Cardiac fibroblast (primary cell): Measurements from ENCODE around the gene CTNNAL1.
A peak's percentile ranks its signal among the peaks of the same experiment; 100 is the strongest.

Source experiments
- DNase-seq, 2 donors: peaks; one replicate each; pipeline versions ENCODE4 v3.0.0 to v3.0.0-alpha.2; 2010; ENCODE audit warnings: low read depth in 2 of 2
- H3K4me3 ChIP-seq, 2 donors: replicated peaks in 1 of 2; 1 replicate in 1 of 2; 2 replicates in 1 of 2; pipeline ENCODE4 v1.5.1; 2011; ENCODE audit warnings: low read depth in 2 of 2, low read length in 2 of 2, mild to moderate bottlenecking in 2 of 2, moderate library complexity in 1 of 2
- CTCF ChIP-seq: IDR thresholded peaks from one replicate; pipeline ENCODE4 v1.5.1; 2011; ENCODE audit warnings: low read depth, mild to moderate bottlenecking, low read length, inconsistent platforms

The CTNNAL1 gene

DNA sequence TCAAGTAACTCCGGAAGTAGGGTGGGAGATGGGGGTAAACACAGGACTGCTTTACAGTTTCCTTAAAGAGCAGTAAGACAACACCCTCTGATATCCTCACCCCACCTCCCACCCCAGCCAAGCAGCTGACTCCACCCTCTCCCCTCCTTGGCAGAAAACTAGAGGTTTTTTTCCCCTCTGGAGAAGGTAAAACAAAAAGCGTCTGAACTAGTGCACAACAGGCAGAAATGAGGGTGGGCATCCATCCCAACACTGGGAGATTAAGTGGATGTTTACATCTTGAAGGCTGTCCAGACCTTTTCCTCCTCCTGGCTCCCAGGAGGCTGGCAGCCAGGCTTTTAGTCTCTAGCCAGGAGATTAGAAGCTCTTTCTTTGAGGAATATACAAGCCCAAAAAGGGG lies 13.9 kb upstream of the CTNNAL1 start:
- peak in 1 of 2 donors; percentile 75 for DNase-seq
- TF ChIP-seq CTCF: no peak
- no peak overlapping the region for H3K4me3 ChIP-seq

GRCh38 chr9:109026306-109026705 lies 13.0 kb upstream of the CTNNAL1 start:
- no peak for TF ChIP-seq CTCF
- no peak overlapping the region for H3K4me3 ChIP-seq
- no peak for DNase-seq

DNA sequence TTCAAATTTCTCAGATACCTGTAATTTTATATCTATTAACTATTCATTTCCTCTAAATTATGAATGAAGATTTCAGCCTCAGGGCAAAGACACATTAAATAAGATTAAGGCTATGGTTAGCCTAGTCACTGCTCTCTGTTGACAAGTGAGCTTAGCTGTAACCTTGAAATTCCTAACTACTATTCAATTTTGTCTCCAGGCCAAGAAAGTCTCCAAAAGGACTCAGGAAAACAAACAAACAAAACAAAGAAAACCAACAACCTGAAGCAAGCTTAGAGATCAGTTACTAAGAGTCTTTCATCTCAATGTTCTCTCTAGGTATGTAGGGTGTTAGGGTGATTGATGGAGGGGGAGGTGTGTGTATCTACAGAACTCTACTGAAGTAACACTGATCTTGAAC lies 9.6 kb upstream of the CTNNAL1 start:
- no peak for DNase-seq
- H3K4me3 ChIP-seq: no peak overlapping the region
- TF ChIP-seq CTCF: no peak

DNA sequence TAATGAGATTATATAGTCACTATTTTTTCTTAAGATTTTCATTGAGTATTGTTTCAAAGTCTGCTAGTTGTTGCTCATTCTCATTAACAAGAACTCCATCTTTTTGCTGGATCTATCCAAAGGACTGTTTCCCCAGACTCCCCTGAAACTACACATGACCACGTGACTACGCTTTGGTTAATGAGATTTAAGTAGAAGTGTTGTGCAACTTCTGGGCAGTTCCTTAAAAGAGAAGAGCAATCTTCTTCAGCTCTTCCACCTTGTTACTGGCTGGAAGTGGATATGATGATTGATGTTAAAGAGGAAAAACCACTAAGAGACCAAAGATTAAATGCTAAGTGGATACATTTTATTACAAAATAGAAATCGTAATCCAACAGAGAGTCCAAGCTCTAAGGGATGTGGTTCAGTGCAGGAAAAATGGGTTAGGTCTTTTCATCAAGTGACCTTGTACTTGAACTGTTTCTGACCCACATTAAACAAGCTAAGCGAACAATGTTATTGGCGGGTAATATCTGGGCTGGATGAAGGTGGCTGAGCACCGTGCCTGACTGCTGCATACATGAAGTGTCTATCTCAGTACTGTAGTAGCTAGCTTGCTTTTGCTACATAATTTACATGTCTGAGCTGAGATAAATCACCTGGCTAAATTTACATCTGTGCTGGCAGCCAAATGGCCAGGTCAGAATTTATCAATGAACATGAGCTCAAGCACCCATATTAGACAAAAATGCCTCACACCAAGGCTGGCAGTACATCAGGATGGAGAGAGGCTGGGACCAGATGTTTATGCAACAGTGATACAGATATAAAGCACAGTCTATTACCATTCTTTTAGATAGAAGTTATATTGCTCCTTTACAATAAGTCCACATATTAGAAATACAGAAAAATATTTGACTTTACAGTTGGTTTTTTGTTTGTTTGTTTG lies 7.5 kb upstream of the CTNNAL1 start:
- no peak for DNase-seq
- no peak for TF ChIP-seq CTCF

DNA sequence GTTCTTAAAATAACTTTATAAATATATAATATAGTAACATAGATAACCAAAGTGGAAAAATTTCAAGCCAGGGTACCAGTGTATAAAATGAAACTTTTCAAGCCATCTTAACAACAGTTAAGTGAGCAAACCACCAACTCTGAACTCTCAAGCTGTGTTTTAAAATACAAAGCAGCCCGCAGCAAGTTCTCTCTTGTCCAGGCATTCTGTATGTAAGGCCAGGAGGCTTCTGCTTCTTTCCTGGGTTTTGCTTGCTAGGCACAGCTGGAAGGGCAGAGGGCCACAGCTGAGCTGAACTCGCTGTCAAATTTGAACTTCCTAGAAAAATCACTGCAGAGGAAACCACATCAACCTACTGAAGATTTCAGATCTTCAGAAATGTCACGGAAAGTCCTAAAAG lies 6.8 kb upstream of the CTNNAL1 start:
- DNase-seq: no peak
- TF ChIP-seq CTCF: no peak
- H3K4me3 ChIP-seq: no peak overlapping the region

More for the DNA sequence above, 7.5 kb upstream of the CTNNAL1 start:
- H3K4me3 ChIP-seq: no peak overlapping the region

DNA sequence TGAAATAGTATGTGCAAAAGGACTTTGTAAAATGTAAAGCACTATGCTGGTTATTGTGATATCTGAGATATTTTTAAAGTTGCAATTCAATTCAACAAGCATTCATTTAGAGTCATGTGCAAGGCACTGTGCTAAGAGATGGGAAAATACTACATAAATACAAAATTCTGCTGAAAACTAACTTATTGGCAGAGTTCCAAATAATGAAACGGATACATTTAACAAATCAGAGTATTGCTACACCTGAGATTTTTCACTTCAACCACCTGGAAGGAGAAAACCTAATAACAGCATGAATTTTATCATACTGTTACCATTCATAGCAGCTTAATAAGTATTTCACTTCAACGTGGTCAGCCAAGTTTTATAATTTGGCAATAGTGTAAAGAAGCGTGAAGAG lies 6.1 kb upstream of the CTNNAL1 start:
- no peak for DNase-seq
- no peak overlapping the region for H3K4me3 ChIP-seq
- no peak for TF ChIP-seq CTCF

DNA sequence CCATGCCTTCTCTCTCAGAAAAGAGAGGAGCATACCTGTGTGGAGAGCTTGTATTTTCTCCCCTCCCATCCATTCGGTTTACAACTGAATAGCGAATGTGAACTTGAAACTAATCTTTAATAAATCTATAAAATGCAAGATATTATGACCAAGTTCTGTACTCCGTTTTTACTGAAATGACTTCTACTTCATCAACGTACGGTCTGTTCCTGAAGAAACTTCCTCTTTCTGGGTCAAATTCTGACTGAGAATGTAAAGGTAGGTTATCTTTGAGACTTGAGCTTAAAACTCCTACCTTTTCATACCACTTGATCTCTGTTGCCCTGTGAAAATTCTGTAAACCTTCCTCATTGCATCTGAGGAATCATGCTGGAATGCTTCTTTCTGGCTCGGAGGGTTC lies 4.2 kb upstream of the CTNNAL1 start:
- TF ChIP-seq CTCF: no peak

More for the DNA sequence above, 4.2 kb upstream of the CTNNAL1 start:
- no peak overlapping the region for H3K4me3 ChIP-seq
- no peak for DNase-seq
